ENCODE data around the gene ACVR1C.

GRCh38 chr2:157559461-157559860 is 69.2 kb downstream of the ACVR1C start:
- no peak for TF ChIP-seq CTCF (IDR thresholded peaks at IDR 0.05)
- TF ChIP-seq POLR2A (IDR thresholded peaks at IDR 0.05), result no peak

All from testis (tissue), 2 donors.